KBM-7 (cell line): ENCODE data around the gene GABBR2.
"Not testable (repeated sequence)": the region's sequence is repeated elsewhere in the genome, so short reads cannot be mapped to it uniquely, and the experiment has no call there.

Source experiments
- DNase-seq: peaks from one replicate; pipeline ENCODE4 v3.0.0-alpha.2; 2015
- in situ Hi-C: fragments of 300-500 bp; cut with MboI; formaldehyde crosslinking; loops from 2 replicates; pipeline ENCODE4 v1.14.3; 2020; ENCODE audit warnings: low sequenced_read_pairs, low pct_unique_long_range_greater_than_20kb, mixed read lengths

GABBR2 gene

DNA sequence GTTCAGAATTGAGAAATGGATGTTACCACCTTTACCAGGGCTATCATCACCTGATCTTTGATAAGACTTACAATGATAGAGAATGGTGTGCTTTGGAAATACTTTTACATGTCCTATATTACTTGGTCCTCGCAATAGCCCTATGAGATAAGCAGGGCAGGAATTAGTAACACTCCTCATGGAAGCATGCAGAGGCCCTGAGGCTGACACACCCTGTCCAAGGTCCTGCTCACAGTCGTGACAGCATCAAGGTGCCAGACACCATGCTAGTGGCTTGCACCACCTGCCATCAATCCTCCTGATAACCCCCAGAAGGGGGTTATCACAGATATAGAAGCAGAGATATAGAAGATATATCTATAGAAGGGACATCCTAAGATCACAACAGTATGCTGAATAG is 236.5 kb downstream of the GABBR2 start:
- in situ Hi-C loops: no loop called here
- no peak for DNase-seq

DNA sequence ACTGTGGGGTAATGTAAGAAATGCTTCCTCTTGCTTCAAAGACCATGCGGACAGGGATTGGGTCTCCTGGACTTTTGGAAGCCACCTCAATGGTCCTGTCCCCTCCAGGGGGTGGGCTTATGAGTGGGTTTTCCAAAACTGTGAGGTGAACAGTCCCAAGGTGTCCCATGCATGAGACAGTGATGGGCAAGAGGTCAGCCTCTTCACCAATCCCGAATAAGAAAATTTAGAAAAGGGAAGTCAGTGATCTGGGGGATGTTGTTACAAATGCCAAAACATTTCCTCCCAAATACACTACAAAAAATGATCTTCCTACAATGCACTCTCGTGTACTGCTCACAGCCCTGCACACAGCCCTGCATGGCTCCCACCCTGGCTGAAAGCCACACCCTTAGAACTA is 237.6 kb downstream of the GABBR2 start:
- DNase-seq: no peak
- in situ Hi-C loops: no loop called here

DNA sequence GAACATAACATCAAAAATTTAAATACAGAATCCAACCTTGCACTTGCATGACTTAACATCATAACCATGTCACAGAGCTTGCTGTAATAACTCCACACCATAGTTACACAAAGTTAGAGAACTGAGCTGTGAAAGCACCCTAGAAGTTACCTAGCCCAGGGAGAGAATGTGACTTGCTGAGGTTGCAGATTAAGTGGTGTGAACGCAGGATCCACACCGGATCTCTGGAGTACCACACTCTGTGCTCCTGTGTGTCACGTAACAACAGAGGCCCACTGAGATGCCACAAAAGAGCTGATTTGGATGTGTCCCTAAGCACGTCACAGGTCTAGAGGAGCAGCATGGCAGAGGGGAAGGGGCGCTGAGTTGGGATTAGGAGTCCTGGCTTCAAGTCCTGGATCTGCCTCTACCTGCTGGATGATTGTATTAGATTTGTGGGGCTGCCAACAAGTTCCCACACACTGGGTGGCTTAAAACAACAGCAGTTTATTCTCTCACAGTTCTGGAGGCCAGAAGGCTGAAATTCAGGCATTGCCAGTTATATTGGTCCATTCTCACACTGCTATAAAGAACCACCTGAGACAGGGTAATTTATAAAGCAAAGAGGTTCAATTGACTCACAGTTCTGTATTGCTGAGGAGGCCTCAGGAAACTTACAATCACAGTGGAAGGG is 240.0 kb downstream of the GABBR2 start:
- in situ Hi-C loops: no loop called here
- DNase-seq: no peak

DNA sequence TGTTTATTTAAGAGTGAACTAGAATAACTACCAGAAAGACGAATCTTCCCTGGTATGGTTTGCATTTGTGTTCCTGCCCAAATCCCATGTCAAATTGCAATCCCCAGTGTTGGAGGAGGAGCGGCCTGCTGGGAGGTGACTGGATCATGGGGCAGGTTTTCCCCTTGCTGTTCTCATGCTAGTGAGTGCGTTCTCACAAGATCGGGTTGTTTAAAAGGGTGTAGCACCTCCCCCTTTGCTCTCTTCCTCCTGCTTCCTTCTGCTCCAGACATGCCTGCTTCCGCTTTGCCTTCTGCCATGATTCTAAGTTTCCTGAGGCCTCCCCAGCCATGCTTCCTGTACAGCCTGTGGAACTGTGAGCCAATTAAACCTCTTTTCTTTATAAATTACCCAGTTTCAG is 242.9 kb downstream of the GABBR2 start:
- in situ Hi-C loops: no loop called here
- DNase-seq: no peak

DNA sequence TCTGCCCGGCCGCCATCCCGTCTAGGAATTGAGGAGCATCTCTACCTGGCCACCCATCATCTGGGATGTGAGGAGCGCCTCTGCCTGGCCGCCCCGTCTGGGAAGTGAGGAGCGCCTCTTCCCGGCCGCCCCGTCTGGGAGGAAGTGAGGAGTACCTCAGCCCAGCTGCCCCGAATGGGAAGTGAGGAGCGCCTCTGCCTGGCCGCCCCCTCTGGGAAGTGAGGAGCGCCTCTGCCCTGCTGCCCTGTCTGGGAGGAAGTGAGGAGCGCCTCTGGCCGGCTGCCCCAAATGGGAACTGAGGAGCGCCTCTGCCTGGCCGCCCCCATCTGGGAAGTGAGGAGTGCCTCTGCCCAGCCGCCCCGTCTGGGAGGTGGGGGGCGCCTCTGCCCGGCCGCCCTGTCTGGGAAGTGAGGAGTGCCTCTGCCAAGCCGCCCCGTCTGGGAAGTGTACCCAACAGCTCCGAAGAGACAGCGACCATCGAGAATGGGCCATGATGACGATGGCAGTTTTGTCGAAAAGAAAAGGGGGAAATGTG is 244.5 kb downstream of the GABBR2 start:
- in situ Hi-C loops, DNase-seq: not testable (repeated sequence)

DNA sequence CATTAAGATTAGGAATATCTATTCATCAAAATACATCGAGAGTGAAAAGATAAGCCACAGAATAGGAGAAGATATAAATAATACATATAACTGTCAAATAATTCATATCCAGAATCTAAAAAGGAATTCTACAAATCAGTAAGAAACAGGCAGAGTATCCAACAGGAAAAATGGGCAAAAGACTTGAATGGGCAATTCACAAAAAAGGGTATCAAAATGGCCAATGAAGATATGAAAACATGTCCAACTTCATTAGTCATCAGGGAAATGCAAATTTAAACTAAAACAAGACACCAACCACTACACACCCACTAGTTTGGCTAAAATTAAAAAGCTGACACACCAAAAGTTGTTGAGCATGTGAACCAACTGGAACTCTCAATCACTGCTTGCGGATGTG is 246.4 kb downstream of the GABBR2 start:
- in situ Hi-C loops: no loop called here
- DNase-seq: no peak

DNA sequence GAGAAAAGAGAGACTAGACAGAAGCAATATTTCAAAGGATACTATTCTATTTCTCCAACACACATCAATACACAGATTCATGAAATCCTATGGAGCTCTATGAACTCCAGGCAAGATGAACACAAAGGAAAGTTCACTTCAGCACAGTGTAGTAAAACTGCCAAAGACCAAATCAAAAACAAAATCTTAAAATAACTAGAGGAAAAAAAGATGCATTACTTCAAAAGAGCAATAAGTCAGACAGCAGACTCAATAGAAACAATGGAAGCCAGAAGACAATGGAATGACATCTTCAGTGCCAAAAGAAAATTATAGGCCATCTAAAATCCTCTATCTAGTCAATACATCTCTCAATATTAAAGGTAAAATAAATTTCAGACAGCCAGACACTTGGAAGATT is 248.0 kb downstream of the GABBR2 start:
- DNase-seq: no peak
- in situ Hi-C loops: no loop called here

DNA sequence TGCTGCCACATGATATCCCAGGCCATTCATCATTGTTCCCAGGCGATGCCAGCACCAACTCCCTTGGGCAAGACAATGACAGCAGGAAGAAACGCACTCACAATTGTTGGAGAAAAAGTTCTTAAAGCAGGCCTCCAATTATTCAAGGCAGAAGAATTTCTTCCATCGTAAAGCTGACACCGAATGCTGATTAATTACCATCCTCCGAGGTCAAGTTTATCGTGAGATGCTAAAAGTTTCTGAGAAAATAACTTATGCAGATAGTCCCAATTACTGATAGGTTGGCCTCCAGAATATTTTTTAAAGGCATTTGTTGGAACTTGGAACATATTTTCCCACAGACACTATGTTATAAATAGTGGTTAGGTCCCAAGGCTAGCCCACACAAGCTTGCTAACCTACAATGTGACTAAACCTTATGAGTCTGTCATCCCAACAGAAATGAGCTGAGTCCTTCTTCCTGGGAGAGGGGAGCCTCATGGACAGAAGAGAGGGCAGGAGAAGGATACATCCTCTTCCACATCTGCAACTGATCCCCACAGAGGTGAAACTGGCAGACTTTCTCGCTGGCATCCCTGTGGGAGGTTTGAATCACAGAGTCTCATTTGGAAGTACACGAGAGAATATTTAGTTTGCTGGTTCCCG is 250.9 kb downstream of the GABBR2 start:
- no peak for DNase-seq
- in situ Hi-C loops: no loop called here

DNA sequence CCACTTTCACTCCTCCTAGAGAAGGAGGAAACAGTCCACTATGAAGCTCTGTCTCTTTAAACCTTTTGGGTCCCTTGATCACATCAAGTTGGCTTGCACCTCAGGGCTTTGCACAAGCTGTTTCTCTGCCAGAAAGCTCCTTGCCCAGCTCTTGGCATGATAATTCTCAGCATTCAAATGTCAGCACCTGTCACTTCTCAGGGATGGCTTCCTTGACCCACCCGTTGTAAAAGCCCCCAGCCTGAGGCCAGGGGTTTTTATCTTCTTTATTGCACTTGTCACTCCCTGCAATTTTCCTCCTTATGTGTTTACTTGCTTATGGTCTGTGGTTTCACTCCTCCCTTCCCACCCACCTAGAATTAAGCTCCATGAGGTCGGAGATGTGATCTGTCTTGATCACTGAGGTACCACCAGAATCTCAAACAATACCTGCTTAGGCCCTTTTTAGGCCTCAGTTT is 252.6 kb downstream of the GABBR2 start:
- no peak for DNase-seq
- in situ Hi-C loops: no loop called here

DNA sequence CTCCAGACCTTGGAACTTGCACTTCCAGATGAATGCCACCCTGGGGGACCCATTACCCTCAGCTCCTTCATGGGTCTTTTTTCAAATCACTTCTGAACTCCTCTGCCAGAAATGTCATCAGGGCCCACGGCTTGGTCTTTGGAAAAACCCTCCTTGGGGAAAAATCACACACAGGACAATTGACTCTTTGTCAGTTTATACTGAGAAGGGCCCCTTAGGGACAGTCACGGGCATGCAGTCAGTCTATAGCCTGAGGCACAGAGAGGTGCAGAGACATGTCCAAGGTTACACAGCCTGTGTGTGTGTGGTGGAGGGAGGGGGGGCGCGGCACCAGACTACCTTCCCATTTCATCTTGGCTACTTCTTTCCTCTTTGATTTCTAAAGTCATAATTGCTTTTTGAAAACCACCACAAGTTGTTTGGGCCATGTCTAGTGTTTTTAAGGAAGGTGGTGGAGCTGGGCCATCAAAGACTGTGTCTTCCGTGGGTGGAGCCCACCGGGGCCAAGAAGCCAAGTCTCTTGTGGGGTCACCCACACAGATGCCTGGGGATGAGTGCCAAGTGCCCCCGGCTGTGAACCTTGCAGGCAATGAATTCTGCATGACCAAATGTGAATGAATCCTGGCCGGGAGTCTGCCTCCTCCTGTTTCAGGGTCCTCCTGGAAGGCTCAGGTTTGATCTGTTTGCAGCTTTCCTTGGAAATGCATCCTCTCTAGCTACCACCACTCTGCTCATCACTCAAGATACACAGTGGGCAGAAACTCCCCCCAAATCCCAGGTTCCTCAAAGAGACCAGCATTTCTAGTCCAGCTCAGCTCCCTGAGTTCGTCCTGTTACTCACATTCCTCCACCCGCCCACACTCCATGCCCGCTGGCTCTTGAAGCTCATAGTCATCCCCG is 253.2 kb downstream of the GABBR2 start:
- in situ Hi-C loops: no loop called here
- no peak for DNase-seq

DNA sequence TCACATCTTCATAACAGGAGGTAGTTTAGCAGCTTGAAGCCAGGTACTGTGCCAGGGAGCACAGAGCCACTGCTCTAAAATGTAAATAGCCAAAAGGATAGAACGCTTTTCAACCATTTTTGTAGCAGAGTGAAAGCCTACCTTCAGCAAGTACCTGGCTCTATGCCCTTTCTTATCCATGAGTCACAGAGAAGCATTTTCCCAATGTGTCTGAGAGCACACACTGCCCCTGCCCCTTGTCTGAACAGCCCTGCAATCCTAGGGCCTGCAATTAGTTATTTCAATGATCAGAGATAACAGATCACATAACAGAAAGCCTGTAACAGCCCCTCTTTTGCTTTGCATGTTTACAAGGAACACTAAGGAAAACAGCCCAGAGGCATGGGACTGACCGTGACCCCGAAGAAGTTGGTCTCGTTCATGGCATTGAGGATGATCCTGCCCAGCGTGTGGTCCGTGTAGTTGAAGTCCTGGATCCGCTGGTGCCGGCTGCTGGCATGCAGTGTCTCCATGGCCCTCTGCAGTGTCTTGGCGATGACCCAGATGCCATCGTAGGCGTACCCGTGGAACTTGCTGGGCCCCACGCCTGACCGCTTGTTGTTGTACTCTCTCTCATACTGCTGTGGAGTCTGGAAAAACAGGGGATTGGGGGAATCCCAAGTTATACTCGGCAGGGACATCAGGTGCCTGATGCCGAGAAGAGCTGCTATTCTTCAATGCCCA is 255.0 kb downstream of the GABBR2 start:
- no peak for DNase-seq

DNA sequence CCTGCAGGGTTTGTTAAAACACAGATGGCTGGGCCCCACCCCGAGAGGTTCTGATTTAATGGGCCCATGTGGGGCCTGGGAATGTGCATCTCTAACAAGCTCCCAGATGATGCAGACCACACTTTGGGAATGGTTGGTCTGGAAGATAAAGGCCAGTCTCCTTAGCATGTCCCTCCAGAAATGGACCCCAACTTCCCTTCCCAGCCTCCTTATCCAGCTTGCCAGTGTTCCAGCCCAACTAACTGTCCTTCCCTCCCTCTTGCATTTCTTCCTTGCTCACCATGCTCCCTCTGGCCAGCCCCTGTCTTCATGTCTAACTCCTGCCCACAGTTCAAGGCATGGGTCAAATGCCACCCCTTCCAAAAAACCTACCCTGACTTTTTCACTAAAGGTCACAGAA is 257.2 kb downstream of the GABBR2 start:
- DNase-seq: no peak

More for the DNA sequence above, 255.0 kb downstream of the GABBR2 start:
- in situ Hi-C loops: no loop called here

DNA sequence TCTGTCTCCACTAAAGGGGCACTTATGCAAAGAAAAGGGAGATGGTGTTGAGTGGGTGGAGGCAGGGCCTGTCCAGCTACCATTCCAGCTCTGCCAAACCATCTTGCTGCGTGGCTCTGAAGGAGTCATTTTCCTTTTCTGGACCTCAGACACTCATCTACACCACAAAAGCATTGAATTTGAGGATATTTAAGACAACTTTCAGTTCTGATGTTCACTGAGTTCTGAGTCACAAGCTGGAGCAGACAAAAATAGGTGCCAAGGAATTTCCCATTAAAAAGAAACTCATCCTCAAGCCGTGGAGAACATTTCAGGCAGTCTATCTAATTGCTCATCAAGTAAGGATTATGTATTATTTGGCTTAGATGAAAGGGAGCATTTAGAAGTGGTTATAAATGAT is 258.2 kb downstream of the GABBR2 start:
- in situ Hi-C loops: no loop called here
- no peak for DNase-seq

More for the DNA sequence above, 257.2 kb downstream of the GABBR2 start:
- in situ Hi-C loops: no loop called here

DNA sequence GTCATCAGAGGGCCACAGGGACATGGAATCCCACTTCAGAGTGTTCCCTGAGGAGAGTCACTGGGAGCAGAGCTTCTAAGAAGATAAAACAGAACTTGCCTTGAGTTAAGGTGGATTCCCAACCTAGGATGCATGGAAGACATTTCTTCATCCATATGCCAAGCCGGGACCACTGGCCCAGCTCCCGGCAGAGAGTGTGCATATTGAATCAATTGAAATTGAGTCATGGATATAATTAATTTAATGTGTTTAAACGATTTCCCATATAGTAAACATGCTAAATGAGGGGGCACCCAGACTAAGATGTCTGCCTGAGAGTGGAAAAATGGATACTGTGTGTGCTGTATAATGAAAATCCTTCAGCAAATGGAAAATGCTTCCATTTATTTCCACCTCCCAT is 258.9 kb downstream of the GABBR2 start:
- DNase-seq: no peak
- in situ Hi-C loops: no loop called here

DNA sequence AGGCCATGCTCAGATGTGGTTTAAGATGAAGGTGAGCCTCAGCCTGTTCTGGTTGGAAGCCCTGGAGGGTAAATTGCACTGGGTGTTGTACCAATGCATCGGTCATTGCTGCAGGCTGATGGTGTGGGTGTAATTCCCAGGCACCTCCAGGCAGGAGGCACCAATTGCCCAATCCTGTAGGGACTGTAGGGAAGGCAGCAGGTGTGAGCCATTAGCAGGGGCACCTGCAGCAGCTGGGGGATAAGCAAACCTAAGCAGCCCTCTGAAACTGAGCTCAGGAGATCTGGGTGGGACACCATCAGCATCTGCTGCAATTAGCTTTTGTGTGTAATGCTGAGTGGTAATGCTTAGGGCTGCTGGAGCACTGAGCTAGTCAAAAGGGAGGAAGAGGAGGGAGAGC is 263.2 kb downstream of the GABBR2 start:
- in situ Hi-C loops: no loop called here
- DNase-seq: no peak

DNA sequence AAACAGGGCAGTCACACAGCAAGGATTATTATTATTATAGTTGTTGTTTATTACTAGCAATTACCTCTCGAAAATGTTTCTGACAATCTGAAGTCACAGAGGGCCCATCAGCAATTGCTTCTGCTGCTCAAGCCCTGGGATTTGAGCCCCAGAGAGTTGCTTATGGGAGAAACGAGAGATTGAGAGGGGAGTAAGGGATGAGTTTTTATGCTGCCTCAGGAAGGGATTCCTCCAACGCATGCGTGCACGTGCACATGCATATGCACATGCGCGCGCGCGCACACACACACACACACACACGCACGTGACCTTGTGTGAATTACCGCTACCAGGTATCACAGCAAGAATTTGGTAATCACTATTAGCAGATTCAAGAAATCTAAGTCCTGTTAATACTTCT is 264.1 kb downstream of the GABBR2 start:
- in situ Hi-C loops: no loop called here
- DNase-seq: no peak

DNA sequence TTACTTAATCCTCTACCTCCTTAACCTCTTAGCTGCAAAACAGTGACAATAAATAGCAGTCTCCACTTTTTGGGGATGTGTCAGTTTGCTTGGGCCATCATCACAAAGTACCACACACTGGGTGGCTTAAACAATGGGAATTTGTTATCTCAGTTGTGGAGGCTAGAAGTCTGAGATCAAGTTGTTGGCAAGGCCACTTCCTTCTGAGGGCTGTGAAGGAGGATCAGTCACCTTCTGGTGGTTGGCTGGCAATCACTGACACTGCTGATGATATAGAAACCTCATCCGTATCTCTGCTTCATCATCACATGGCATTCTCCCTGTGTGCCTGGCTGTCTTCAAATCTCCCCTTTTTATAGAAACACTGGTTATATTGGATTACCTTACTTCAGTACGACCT is 266.2 kb downstream of the GABBR2 start:
- in situ Hi-C loops: no loop called here
- no peak for DNase-seq

DNA sequence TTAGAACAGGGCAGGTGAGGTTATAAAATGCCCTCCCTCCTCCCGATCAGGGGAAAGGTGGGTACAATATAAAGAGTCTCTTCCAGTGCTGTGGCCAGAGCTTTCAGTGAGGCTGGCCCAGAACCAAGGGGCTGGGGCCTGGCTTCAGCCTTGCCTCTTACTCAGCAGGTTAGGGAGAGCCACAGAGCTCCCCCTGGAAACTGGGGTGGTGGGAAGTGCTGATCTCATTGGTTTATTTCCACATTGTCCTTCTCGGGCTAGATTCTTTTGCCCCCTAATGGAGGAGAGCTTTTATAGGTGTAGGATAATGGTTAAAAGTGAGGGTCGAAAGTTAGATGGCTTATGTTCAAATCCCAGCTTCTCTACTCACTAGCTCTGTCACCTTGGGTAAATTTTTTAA is 266.6 kb downstream of the GABBR2 start:
- no peak for DNase-seq
- in situ Hi-C loops: no loop called here

DNA sequence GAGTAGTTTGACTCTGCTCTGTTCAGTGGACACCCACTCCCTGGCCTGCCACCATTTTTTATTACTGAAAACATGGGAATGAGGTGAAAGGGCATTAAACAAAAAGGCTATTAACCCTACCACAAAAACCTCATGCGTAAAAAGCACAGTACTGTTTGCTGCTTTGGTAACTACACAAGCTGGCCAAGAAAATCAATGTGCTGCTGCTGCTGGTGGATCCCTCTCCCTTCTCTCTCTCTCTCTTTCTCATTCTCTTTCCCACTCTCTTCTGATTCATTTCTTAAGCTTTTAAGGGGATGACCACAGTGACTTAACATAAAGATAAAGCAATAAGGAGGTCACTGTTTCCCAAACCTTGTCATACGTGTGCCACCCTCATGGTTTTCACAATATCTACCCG is 270.1 kb downstream of the GABBR2 start:
- no peak for DNase-seq
- in situ Hi-C loops: no loop called here
